CD4-positive, alpha-beta T cell treated with Interleukin-21 for 1 hour (primary cell): ENCODE measurements around the gene LIX1.

Experiments
- DNase-seq: peaks from one replicate; pipeline ENCODE4 v3.0.0-alpha.2; 2020

The LIX1 gene

GRCh38 chr5:97073420-97073819 lies 69.0 kb downstream of the LIX1 start:
- no peak for DNase-seq

GRCh38 chr5:97072696-97073095 lies 69.7 kb downstream of the LIX1 start:
- DNase-seq: no peak

DNA sequence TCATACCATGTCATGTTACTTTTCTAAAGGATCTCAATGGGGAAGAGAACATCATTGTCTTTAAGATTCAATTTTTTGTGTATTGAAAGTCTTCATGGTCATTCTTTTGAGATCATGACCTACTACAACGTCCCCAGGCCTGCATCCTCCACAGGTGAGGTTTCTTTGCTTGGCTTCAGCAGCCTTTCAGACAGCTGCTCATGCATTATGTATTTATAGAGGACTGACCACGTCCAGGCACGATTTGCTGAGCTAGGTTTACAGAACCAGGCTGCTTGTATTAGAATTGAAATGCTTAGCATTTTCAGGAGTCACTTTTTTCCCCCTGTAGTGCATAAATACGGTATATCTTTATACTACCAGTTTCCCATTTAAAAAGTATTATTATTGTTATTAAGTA lies 70.4 kb downstream of the LIX1 start:
- no peak for DNase-seq

DNA sequence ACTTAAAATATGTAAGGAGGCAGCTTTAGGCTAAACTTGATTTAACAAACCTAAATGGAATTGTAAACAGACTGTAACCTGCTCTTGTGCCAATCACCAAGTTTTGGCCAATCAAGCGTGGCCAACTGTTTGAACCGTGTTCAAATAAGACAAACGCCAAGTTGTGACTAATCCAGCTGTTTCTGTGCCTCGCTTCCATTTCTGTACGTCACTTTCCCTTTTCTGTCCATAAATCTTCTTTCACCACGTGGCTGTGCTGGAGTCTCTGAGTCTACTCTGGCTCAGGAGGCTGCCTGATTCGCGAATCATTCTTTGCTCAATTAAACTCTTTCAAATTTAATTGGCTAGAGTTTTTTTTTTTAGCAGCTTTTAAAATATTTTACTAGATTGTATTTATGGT lies 71.3 kb downstream of the LIX1 start:
- no peak for DNase-seq

DNA sequence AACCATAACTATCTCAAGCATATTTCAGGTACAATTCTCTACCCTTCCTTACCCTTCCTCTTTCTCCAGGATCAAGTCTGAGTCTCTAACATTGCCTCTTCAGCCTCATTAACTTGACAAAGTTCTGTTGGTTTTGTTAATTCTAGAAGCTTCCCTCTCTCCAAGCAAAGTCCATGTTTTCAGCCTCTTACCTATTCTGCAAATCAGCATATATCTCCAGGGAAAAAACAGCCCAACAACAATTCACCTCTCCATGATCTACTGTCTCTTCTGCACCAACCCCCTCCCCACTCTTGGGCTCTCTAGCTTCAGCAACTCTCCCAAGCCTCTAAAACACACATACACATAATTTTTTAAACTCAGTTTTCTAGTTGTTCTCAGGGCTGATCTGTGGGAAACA lies 72.2 kb downstream of the LIX1 start:
- DNase-seq: no peak

- no peak for DNase-seq
Measured at GRCh38 chr5:97067296-97067850, 75.0 kb downstream of the LIX1 start.

DNA sequence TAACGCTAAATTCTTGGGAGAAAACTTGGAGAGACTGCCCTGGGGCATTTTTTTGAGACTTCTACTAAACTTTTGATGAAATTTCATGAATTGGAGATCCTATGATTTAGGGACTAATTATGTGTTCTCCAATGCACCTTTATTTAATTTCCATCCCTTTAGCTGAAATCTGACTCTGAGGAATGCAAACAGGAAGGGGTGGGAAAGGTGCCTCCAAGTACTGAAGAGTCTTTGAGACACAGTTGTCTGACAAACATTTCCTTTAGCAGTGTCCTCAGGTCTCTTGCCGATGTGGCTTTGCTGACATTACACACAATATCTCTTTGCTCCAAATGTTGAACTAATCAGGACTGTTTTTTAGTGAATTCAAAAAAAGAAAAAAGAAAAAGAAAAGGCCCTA lies 76.9 kb downstream of the LIX1 start:
- DNase-seq: no peak

DNA sequence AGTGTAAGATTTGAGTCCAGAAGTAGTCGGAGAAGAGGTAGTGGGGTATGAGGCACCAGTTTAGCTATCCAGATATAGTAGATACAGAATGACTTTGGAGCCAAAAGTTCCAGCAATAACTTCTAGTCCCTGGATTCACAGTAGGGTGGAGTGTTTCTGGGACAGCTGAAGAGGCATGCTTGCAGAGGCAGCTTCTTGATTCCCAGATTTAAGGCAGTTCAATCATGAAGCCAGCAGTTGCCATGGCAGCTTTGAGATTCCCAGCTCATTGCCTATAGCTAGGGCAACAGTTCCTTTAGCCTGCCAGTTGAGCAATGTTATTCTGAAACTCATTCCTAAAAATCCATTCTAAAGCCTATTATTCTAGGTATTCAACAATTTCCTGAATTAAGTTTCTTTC lies 79.2 kb downstream of the LIX1 start:
- no peak for DNase-seq

DNA sequence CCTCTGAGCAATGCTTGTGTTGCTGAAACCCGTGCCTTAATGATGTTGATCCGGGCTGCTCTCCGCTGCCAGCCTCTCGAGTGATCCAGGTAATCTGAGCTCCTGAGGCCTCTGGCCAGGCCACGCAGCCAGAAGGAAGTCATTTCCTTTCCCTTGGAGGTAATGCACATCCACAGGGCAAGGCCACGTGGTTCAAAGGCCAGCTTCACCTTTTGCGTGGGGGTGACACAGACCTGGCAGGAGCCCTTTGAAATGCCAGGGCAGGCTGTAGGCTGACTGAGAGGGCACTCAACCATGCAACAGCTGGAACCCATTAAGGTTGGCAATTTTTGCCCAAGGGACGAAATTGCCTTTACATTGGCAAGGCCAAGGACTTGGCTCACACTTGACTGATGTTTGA lies 80.4 kb downstream of the LIX1 start:
- no peak for DNase-seq

DNA sequence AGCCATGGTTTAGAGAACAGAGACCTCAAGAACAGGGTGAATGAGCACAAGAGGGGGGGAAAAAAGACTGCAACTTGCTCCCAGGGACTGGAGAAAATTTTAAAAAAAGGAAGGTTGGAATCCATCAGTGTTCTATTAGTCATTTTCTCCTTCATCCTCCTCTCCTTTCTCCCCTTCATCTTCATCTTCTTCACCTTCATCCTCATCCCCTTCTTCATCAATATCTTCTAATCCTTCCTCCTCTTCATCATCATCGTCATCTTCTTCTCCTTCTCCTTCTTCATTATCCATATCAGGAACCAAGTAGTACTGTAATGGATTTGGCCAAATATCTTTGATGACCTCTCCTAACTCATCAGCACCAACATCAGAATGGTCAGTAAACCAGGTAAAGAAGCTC lies 86.1 kb downstream of the LIX1 start:
- no peak for DNase-seq

DNA sequence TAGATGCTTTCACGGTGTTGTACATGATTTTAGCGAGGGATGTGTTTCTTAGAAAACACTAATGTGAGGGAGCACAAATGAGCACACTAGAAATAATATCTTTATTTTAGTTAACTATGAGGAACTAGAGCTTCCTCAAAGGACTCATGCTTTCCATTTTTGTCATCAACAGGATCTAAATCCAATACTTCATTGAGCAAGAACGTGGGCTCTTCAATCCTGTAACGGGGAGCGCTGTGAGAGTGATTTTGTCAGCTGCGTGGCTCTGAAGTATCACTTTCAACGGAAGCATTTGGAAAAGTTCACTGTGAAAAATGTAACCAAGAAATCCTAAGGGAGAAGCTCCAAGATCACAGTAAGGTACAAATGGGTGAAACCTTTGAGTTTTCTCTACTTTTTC lies 93.2 kb downstream of the LIX1 start:
- DNase-seq: no peak

- no peak for DNase-seq
Measured at GRCh38 chr5:97047076-97047475, 95.3 kb downstream of the LIX1 start.

DNA sequence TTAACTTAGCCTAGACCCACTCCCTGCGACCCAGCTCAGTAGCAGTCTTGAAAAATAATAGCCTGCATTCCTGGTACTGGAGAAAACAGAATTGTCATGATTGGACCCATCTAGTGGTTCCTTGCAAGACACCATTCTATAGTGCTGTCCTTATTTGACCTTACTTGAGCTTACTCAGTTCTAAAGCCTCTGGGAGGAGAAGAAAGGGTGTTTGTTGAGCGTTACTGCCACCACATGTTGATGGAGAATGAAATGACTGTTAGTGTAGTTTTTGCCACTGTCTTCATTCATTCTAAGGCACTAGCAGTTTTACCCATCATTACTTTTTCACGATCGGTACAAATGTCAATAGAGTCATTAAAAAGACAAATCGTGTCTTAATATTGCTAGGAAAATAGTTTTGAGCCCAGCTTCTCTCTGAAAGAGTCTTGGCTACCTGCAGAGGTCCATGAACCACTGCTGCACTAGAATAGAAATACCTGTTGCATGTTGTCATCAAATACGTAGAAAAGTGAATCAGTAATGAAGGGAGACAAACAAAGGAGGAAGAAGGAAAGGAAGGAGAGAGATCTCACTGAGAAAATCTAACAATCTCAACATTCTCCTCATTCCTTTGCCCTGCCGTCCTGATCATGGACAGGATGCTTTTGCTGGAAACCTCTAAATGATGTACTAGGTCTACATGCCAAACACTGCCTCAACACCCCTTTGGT lies 96.0 kb downstream of the LIX1 start:
- DNase-seq: peak; percentile 5

GRCh38 chr5:97044052-97044451 lies 98.4 kb downstream of the LIX1 start:
- DNase-seq: no peak

DNA sequence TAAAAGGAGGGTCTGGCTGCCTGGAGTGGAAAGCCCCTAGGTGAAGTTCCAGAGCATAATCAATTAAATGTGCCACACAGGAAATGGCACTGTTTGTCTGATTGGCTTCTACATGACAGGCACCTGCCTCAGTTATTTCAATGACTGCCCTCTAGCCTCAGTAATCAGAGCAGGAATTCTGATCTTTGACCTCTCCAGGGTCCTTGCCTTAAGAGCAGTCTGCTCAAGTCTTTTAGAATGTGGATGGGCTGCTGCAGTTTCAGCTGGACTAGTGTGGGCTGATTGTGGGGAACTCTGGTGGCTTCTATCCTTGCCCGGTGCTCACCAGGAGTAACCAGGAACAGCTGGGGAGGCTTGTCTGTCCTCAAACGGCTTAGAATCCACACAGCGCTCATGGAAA lies 98.9 kb downstream of the LIX1 start:
- no peak for DNase-seq

- DNase-seq: no peak
Measured at GRCh38 chr5:97042996-97043395, 99.4 kb downstream of the LIX1 start.
